ENCODE data around the gene PDE4B.

The PDE4B gene

GRCh38 chr1:66373157-66373591 is 580.5 kb downstream of the PDE4B start:
- DNase-seq (ENCODE audit: low read depth), result no peak
- no peak overlapping the region for H3K4me3 ChIP-seq (ENCODE audit: low read depth, low read length)
- TF ChIP-seq, protein P1, sequence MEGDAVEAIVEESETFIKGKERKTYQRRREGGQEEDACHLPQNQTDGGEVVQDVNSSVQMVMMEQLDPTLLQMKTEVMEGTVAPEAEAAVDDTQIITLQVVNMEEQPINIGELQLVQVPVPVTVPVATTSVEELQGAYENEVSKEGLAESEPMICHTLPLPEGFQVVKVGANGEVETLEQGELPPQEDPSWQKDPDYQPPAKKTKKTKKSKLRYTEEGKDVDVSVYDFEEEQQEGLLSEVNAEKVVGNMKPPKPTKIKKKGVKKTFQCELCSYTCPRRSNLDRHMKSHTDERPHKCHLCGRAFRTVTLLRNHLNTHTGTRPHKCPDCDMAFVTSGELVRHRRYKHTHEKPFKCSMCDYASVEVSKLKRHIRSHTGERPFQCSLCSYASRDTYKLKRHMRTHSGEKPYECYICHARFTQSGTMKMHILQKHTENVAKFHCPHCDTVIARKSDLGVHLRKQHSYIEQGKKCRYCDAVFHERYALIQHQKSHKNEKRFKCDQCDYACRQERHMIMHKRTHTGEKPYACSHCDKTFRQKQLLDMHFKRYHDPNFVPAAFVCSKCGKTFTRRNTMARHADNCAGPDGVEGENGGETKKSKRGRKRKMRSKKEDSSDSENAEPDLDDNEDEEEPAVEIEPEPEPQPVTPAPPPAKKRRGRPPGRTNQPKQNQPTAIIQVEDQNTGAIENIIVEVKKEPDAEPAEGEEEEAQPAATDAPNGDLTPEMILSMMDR (IDR thresholded peaks at IDR 0.05; ENCODE audit: control insufficient read depth, extremely low read depth, insufficient read depth), result no peak

GRCh38 chr1:66374148-66374547 is 581.5 kb downstream of the PDE4B start:
- H3K4me3 ChIP-seq (ENCODE audit: low read depth, low read length), result no peak overlapping the region
- TF ChIP-seq, protein P1 (IDR thresholded peaks at IDR 0.05; ENCODE audit: control insufficient read depth, extremely low read depth, insufficient read depth), result no peak
- DNase-seq (ENCODE audit: low read depth), result no peak

- TF ChIP-seq, protein P1 (IDR thresholded peaks at IDR 0.05; ENCODE audit: control insufficient read depth, extremely low read depth, insufficient read depth), result no peak
- no peak overlapping the region for H3K4me3 ChIP-seq (ENCODE audit: low read depth, low read length)
- no peak for DNase-seq (ENCODE audit: low read depth)
Observed at GRCh38 chr1:66374561-66375111, 581.9 kb downstream of the PDE4B start.

- DNase-seq (ENCODE audit: low read depth), result no peak
- TF ChIP-seq, protein P1 (IDR thresholded peaks at IDR 0.05; ENCODE audit: control insufficient read depth, extremely low read depth, insufficient read depth), result no peak
- H3K4me3 ChIP-seq (ENCODE audit: low read depth, low read length), result no peak overlapping the region
Observed at GRCh38 chr1:66375125-66375524, 582.4 kb downstream of the PDE4B start.

DNA sequence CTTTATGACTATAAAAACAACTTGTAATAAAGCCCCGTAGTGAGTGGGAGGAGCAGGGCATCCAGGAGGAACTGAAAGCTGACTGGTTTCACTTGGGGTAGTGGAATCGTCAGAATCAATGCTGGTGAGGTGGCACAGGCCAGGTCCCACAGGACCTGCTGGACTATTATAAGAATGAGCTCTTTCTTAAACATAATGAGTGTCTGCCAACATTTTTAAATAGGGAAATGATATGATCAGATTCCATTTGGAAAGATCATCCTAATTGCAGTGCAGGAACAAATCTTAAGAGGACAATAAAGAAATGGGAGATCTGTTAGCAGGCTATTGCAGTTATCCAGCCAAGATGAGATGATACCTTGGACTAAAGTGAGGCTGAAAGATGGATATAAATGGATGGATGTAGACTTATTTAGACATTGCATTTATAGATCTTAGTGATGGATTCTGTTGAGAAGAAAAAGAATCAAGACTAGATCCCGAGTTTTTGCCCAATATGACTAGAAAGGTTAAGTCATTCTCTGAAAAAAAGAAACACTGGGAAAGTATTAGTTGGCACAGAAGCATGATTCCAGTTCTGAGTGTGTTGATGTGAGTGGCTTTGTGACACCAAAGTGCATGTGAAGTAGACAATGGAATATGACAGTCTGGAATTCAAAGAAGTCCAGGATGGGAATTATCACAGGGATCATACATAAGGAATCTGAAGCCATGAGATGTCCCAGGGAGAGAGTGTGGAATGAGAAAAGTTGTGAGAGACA is 587.9 kb downstream of the PDE4B start:
- TF ChIP-seq, protein P1 (IDR thresholded peaks at IDR 0.05; ENCODE audit: control insufficient read depth, extremely low read depth, insufficient read depth), result no peak
- no peak overlapping the region for H3K4me3 ChIP-seq (ENCODE audit: low read depth, low read length)
- no peak for DNase-seq (ENCODE audit: low read depth)

DNA sequence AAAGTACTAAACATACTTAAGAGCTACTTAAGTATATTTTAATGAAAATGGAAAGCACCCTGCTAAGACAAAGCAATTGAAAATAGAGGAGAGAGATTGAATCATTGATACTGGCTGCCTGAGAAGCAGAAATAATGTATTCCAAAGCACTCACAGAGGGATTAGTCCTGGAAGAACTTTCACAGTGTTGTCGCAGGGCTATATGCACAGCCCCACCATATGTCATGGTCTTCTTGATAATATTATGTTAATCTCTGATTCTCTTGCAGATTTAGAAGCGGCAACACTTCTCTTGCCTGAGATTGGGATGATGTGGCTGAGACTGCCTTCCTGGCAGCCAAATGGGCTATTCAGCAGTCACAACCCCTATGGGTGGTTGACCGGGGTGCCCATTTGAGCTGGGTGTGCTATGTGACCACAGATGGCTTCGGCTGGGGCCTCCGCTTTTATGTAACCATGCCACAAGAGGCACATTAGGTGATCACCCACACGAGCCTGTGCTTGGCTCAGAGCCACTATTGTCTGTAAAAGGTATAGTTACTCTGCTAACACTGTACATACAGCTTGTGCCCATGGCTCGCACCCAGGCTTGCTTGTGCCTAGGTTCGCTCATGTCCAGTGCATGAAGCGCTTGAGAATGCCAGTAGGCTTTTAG is 589.1 kb downstream of the PDE4B start:
- H3K4me3 ChIP-seq (ENCODE audit: low read depth, low read length), result no peak overlapping the region
- DNase-seq (ENCODE audit: low read depth), result no peak
- TF ChIP-seq, protein P1 (IDR thresholded peaks at IDR 0.05; ENCODE audit: control insufficient read depth, extremely low read depth, insufficient read depth), result no peak

Data from LNCaP clone FGC (cell line).